ENCODE results near the gene CABS1. TPM values are rescaled to one million over a fixed set of nuclear protein-coding genes. Genes with fewer than 3 reads are reported as not detected.

CABS1 gene
- total RNA-seq, 1 experiment from 2014 or later, result not detected

GRCh38 chr4:70337886-70338420, 3.2 kb downstream of the CABS1 start:
- no peak overlapping the region for H3K4me3 Mint-ChIP-seq
- POLR2A ChIA-PET, result no interaction called here
- CTCF ChIA-PET, result no interaction called here
- no peaks in the 10 kb centered on the region for H3K9me3 Mint-ChIP-seq
- ATAC-seq (no peak), DNase-seq (ENCODE audit: low spot score) (no peak)
- TF ChIP-seq CBFB (CRISPR knock-in tag; IDR thresholded peaks at IDR 0.05; ENCODE audit: low read depth), result no peak
- no peak for TF ChIP-seq PRRX2 (CRISPR knock-in tag; IDR thresholded peaks at IDR 0.05)
- TF ChIP-seq MLX (CRISPR knock-in tag; IDR thresholded peaks at IDR 0.05), result no peak
- no peak for TF ChIP-seq RELA (CRISPR knock-in tag; IDR thresholded peaks at IDR 0.05; ENCODE audit: borderline replicate concordance)
- TF ChIP-seq NR3C1 (CRISPR knock-in tag; conservative IDR thresholded peaks at IDR 0.05; ENCODE audit: low read depth), result no peak
- TF ChIP-seq, protein P1, sequence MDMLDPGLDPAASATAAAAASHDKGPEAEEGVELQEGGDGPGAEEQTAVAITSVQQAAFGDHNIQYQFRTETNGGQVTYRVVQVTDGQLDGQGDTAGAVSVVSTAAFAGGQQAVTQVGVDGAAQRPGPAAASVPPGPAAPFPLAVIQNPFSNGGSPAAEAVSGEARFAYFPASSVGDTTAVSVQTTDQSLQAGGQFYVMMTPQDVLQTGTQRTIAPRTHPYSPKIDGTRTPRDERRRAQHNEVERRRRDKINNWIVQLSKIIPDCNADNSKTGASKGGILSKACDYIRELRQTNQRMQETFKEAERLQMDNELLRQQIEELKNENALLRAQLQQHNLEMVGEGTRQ (CRISPR knock-in tag; IDR thresholded peaks at IDR 0.05), result no peak
- TF ChIP-seq ZNF396 (CRISPR knock-in tag; IDR thresholded peaks at IDR 0.05; ENCODE audit: borderline replicate concordance), result no peak
- TF ChIP-seq ZNF317 (CRISPR knock-in tag; IDR thresholded peaks at IDR 0.05; ENCODE audit: borderline replicate concordance, low read depth), result no peak
- TF ChIP-seq, protein P2, sequence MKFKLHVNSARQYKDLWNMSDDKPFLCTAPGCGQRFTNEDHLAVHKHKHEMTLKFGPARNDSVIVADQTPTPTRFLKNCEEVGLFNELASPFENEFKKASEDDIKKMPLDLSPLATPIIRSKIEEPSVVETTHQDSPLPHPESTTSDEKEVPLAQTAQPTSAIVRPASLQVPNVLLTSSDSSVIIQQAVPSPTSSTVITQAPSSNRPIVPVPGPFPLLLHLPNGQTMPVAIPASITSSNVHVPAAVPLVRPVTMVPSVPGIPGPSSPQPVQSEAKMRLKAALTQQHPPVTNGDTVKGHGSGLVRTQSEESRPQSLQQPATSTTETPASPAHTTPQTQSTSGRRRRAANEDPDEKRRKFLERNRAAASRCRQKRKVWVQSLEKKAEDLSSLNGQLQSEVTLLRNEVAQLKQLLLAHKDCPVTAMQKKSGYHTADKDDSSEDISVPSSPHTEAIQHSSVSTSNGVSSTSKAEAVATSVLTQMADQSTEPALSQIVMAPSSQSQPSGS (CRISPR knock-in tag; IDR thresholded peaks at IDR 0.05; ENCODE audit: borderline replicate concordance, low read depth), result no peak
- TF ChIP-seq, protein P3, sequence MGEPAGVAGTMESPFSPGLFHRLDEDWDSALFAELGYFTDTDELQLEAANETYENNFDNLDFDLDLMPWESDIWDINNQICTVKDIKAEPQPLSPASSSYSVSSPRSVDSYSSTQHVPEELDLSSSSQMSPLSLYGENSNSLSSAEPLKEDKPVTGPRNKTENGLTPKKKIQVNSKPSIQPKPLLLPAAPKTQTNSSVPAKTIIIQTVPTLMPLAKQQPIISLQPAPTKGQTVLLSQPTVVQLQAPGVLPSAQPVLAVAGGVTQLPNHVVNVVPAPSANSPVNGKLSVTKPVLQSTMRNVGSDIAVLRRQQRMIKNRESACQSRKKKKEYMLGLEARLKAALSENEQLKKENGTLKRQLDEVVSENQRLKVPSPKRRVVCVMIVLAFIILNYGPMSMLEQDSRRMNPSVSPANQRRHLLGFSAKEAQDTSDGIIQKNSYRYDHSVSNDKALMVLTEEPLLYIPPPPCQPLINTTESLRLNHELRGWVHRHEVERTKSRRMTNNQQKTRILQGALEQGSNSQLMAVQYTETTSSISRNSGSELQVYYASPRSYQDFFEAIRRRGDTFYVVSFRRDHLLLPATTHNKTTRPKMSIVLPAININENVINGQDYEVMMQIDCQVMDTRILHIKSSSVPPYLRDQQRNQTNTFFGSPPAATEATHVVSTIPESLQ (CRISPR knock-in tag; IDR thresholded peaks at IDR 0.05), result no peak
- no peaks in the 10 kb centered on the region for H3K27me3 Mint-ChIP-seq (ENCODE audit: low read depth)
- no peaks in the 10 kb centered on the region for H3K36me3 Mint-ChIP-seq
- H3K4me1 Mint-ChIP-seq, result peaks cover 2% of the 10 kb centered on the region; the same call in 1 of the 2 replicates
- H3K27ac Mint-ChIP-seq, result no peak overlapping the region

- peaks cover 4% of the 10 kb centered on the region for H3K4me1 Mint-ChIP-seq
- no peak for ATAC-seq
- ChIA-PET CTCF (no interaction called here), POLR2A (no interaction called here)
- no peaks in the 10 kb centered on the region; the same call in 1 of the 2 replicates for H3K9me3 Mint-ChIP-seq
- TF ChIP-seq FOXK1 (CRISPR knock-in tag; IDR thresholded peaks at IDR 0.05) (no peak), AFF4 (CRISPR knock-in tag; IDR thresholded peaks at IDR 0.05; ENCODE audit: borderline replicate concordance) (no peak), NFE2L1 (CRISPR knock-in tag; IDR thresholded peaks at IDR 0.05) (no peak)
- H3K27ac Mint-ChIP-seq, result no peak overlapping the region
- no peak overlapping the region for H3K4me3 Mint-ChIP-seq
- H3K27me3 Mint-ChIP-seq (ENCODE audit: low read depth), result no peaks in the 10 kb centered on the region
- H3K36me3 Mint-ChIP-seq, result no peaks in the 10 kb centered on the region
- DNase-seq (ENCODE audit: low spot score), result no peak
These were observed 21.4 kb downstream of the CABS1 start for GRCh38 chr4:70356185-70356584.
